Measurements from ENCODE around the gene BRF1.

The BRF1 gene

GRCh38 chr14:105211086-105211757, 89.6 kb downstream of the BRF1 start:
- Histone ChIP-seq H3K4me1 (ENCODE audit: control insufficient read depth in 2 of 2, insufficient read depth in 1 of 2, low read depth in 1 of 2, low read length in 2 of 2) (no peaks in the 10 kb centered on the region), H3K23ac (ENCODE audit: low read depth, low read length, poor library complexity) (peak overlapping the region; percentile 55), H2BK5ac (ENCODE audit: low read length) (peak overlapping the region; percentile 75), H3K14ac (ENCODE audit: low read length) (peak overlapping the region; percentile 71), H3K27ac (replicated peaks; ENCODE audit: low read length) (no peak overlapping the region), H3K79me1 (ENCODE audit: low read depth, low read length) (peaks cover 12% of the 10 kb centered on the region), H2BK15ac (ENCODE audit: low read length) (no peak overlapping the region), H2AFZ (ENCODE audit: low read length) (no peak overlapping the region), H2BK120ac (ENCODE audit: low read depth, low read length) (no peak overlapping the region), H3K4me3 (ENCODE audit: low read length in 2 of 2) (no peak overlapping the region), H3K36me3 (replicated peaks in 1 of 2; ENCODE audit: control insufficient read depth in 2 of 2, insufficient read depth in 2 of 2, low read length in 2 of 2) (peaks cover 17% of the 10 kb centered on the region in 2 donors), H2AK5ac (ENCODE audit: low read depth, low read length) (no peak overlapping the region), H4K91ac (ENCODE audit: low read depth, low read length, poor library complexity) (no peak overlapping the region), H3K4me2 (ENCODE audit: insufficient read depth, low read length, poor library complexity, severe bottlenecking) (no peak overlapping the region), H3K9ac (ENCODE audit: low read depth, low read length, poor library complexity) (peak overlapping the region; percentile 44), H4K8ac (ENCODE audit: low read depth, low read length) (no peak overlapping the region), H3K18ac (ENCODE audit: low read length) (peak overlapping the region; percentile 11), H3K27me3 (ENCODE audit: control insufficient read depth in 3 of 3, insufficient read depth in 3 of 3, low read depth in 1 of 3, low read length in 3 of 3) (no peaks in the 10 kb centered on the region), H2BK12ac (ENCODE audit: low read length) (no peak overlapping the region), H3K9me3 (replicated peaks in 1 of 2; ENCODE audit: control insufficient read depth in 2 of 2, insufficient read depth in 1 of 2, low read depth in 1 of 2, low read length in 2 of 2) (peaks cover 0 to 8% of the 10 kb centered on the region in 2 donors), H3K4ac (ENCODE audit: low read length) (no peak overlapping the region)
- no CpG with 5 or more reads among the region's 23 CpGs for WGBS, 2 donors (ENCODE audit: extremely low coverage in 2 of 2, insufficient read length in 2 of 2, insufficient replicate concordance in 1 of 2)
- no peak for DNase-seq (ENCODE audit: low spot score)

DNA sequence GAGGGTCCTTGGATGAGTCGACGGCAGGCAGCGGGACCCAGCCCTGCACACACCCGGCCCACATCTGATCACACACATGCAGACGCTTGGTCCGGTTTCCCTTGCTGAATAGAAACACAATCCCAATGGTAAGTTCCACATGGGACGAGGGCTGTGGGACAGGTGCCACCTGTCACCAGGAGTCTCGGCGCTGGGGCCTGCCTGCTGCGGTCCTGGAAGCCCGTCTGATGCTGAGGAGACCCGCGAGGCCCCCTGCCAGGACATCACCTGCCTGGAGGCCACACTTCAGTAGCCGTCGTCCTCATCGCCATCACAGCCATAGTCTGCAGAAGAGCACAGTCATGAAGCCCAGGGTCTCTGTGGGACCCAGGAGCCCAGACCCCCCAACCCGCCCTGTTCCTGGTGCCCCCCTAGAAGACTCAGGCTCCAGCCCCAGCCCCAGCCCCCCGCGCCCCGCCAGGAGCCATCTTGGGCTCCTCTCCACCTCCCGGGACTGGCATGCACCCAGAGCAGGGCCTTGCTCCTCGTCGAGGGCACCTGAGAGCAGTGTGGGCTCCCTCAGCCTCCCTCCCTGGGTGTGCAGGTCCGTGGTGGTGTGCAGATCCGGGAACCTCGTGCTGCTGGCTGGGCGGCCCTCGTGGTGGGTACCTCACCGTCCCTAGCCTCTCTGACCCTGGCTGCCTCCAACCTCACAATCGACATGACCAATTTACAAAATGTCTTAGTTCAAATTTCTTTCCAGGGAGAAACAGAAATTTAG, 90.4 kb downstream of the BRF1 start:
- Histone ChIP-seq H3K27ac (replicated peaks; ENCODE audit: low read length) (no peak overlapping the region), H3K9ac (ENCODE audit: low read depth, low read length, poor library complexity) (no peak overlapping the region), H2BK12ac (ENCODE audit: low read length) (no peak overlapping the region), H3K4ac (ENCODE audit: low read length) (no peak overlapping the region), H2BK5ac (ENCODE audit: low read length) (no peak overlapping the region), H3K36me3 (replicated peaks in 1 of 2; ENCODE audit: control insufficient read depth in 2 of 2, insufficient read depth in 2 of 2, low read length in 2 of 2) (peaks cover 13 to 16% of the 10 kb centered on the region in 2 donors), H3K27me3 (ENCODE audit: control insufficient read depth in 3 of 3, insufficient read depth in 3 of 3, low read depth in 1 of 3, low read length in 3 of 3) (no peaks in the 10 kb centered on the region), H3K23ac (ENCODE audit: low read depth, low read length, poor library complexity) (no peak overlapping the region), H2AK5ac (ENCODE audit: low read depth, low read length) (no peak overlapping the region), H3K9me3 (replicated peaks in 1 of 2; ENCODE audit: control insufficient read depth in 2 of 2, insufficient read depth in 1 of 2, low read depth in 1 of 2, low read length in 2 of 2) (peaks cover 0 to 4% of the 10 kb centered on the region in 2 donors), H2AFZ (ENCODE audit: low read length) (no peak overlapping the region), H4K91ac (ENCODE audit: low read depth, low read length, poor library complexity) (no peak overlapping the region), H3K18ac (ENCODE audit: low read length) (no peak overlapping the region), H3K4me2 (ENCODE audit: insufficient read depth, low read length, poor library complexity, severe bottlenecking) (no peak overlapping the region), H2BK15ac (ENCODE audit: low read length) (no peak overlapping the region), H4K8ac (ENCODE audit: low read depth, low read length) (no peak overlapping the region), H3K79me1 (ENCODE audit: low read depth, low read length) (peaks cover 11% of the 10 kb centered on the region), H3K4me1 (ENCODE audit: control insufficient read depth in 2 of 2, insufficient read depth in 1 of 2, low read depth in 1 of 2, low read length in 2 of 2) (no peaks in the 10 kb centered on the region), H3K14ac (ENCODE audit: low read length) (no peak overlapping the region), H2BK120ac (ENCODE audit: low read depth, low read length) (no peak overlapping the region), H3K4me3 (ENCODE audit: low read length in 2 of 2) (no peak overlapping the region)
- DNase-seq (ENCODE audit: low spot score) = no peak
- no CpG with 5 or more reads among the region's 30 CpGs for WGBS, 2 donors (ENCODE audit: extremely low coverage in 2 of 2, insufficient read length in 2 of 2, insufficient replicate concordance in 1 of 2)

DNA sequence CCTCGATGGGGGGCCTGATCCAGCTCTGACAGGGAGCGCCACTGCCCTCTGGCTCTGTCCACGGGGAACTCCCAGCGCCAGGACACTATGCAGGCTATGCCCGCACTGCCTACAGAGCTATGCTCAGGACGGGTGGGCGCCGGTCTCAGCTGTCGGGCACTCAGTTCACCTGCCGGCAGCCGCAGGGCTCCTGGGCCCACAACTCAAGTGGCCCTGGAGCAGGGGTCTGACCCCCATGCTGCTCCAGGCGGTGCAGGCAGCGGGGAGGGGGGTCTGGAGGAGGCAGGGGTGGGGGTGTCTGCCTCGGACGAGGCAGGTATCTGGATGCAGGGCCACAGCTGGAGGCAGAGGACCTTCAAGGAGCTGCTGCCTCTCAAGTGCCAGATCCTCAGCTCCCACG, 91.2 kb downstream of the BRF1 start:
- H3K9ac ChIP-seq (ENCODE audit: low read depth, low read length, poor library complexity) = no peak overlapping the region
- DNase-seq (ENCODE audit: low spot score) = no peak
- peak overlapping the region; percentile 71 for H3K14ac ChIP-seq (ENCODE audit: low read length)
- H3K9me3 ChIP-seq (replicated peaks in 1 of 2; ENCODE audit: control insufficient read depth in 2 of 2, insufficient read depth in 1 of 2, low read depth in 1 of 2, low read length in 2 of 2) = no peaks in the 10 kb centered on the region
- no peaks in the 10 kb centered on the region for H3K4me1 ChIP-seq (ENCODE audit: control insufficient read depth in 2 of 2, insufficient read depth in 1 of 2, low read depth in 1 of 2, low read length in 2 of 2)
- no peak overlapping the region for H3K27ac ChIP-seq (replicated peaks; ENCODE audit: low read length)
- peaks cover 7% of the 10 kb centered on the region for H3K79me1 ChIP-seq (ENCODE audit: low read depth, low read length)
- H3K18ac ChIP-seq (ENCODE audit: low read length) = no peak overlapping the region
- H3K23ac ChIP-seq (ENCODE audit: low read depth, low read length, poor library complexity) = no peak overlapping the region
- H2BK5ac ChIP-seq (ENCODE audit: low read length) = no peak overlapping the region
- no peak overlapping the region for H2BK120ac ChIP-seq (ENCODE audit: low read depth, low read length)
- peaks cover 7 to 16% of the 10 kb centered on the region in 2 donors for H3K36me3 ChIP-seq (replicated peaks in 1 of 2; ENCODE audit: control insufficient read depth in 2 of 2, insufficient read depth in 2 of 2, low read length in 2 of 2)
- peak overlapping the region; percentile 65 for H4K8ac ChIP-seq (ENCODE audit: low read depth, low read length)
- H2BK12ac ChIP-seq (ENCODE audit: low read length) = no peak overlapping the region
- no peak overlapping the region for H4K91ac ChIP-seq (ENCODE audit: low read depth, low read length, poor library complexity)
- no peak overlapping the region for H2BK15ac ChIP-seq (ENCODE audit: low read length)
- no peak overlapping the region for H3K4me2 ChIP-seq (ENCODE audit: insufficient read depth, low read length, poor library complexity, severe bottlenecking)
- no peak overlapping the region for H2AK5ac ChIP-seq (ENCODE audit: low read depth, low read length)
- peak overlapping the region in 1 of 2 donors; percentile 16 for H3K4me3 ChIP-seq (ENCODE audit: low read length in 2 of 2)
- no peaks in the 10 kb centered on the region for H3K27me3 ChIP-seq (ENCODE audit: control insufficient read depth in 3 of 3, insufficient read depth in 3 of 3, low read depth in 1 of 3, low read length in 3 of 3)
- no CpG with 5 or more reads among the region's 16 CpGs for WGBS, 2 donors (ENCODE audit: extremely low coverage in 2 of 2, insufficient read length in 2 of 2, insufficient replicate concordance in 1 of 2)
- H3K4ac ChIP-seq (ENCODE audit: low read length) = no peak overlapping the region
- no peak overlapping the region for H2AFZ ChIP-seq (ENCODE audit: low read length)

DNA sequence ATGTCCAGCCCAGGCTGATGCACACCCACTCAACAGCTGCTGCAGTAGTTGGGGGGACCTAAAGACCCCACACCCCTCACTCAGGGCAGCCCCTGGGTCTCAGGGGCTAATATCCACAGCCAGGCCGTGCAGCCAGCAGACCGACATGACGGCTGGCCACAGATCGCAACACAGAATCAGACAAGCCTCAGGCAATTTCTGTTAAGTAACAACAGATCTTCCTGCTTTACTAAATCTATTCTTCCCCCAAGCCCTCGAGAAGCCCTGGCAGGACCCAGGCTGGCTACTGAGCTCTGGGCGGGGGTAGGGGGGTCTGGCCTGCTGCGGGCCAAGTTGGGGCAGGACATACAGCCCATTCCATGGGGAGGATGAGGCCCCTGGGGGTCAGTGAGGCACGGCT, 91.7 kb downstream of the BRF1 start:
- H3K4ac ChIP-seq (ENCODE audit: low read length) = no peak overlapping the region
- no peak overlapping the region for H3K23ac ChIP-seq (ENCODE audit: low read depth, low read length, poor library complexity)
- H2BK12ac ChIP-seq (ENCODE audit: low read length) = no peak overlapping the region
- no peaks in the 10 kb centered on the region for H3K27me3 ChIP-seq (ENCODE audit: control insufficient read depth in 3 of 3, insufficient read depth in 3 of 3, low read depth in 1 of 3, low read length in 3 of 3)
- H3K9ac ChIP-seq (ENCODE audit: low read depth, low read length, poor library complexity) = no peak overlapping the region
- DNase-seq (ENCODE audit: low spot score) = no peak
- H2BK5ac ChIP-seq (ENCODE audit: low read length) = no peak overlapping the region
- H2AFZ ChIP-seq (ENCODE audit: low read length) = no peak overlapping the region
- no peak overlapping the region for H3K18ac ChIP-seq (ENCODE audit: low read length)
- peaks cover 7% of the 10 kb centered on the region for H3K79me1 ChIP-seq (ENCODE audit: low read depth, low read length)
- H3K27ac ChIP-seq (replicated peaks; ENCODE audit: low read length) = no peak overlapping the region
- H3K4me2 ChIP-seq (ENCODE audit: insufficient read depth, low read length, poor library complexity, severe bottlenecking) = no peak overlapping the region
- H2BK120ac ChIP-seq (ENCODE audit: low read depth, low read length) = no peak overlapping the region
- H3K4me3 ChIP-seq (ENCODE audit: low read length in 2 of 2) = no peak overlapping the region
- no peak overlapping the region for H4K91ac ChIP-seq (ENCODE audit: low read depth, low read length, poor library complexity)
- peaks cover 6 to 16% of the 10 kb centered on the region in 2 donors for H3K36me3 ChIP-seq (replicated peaks in 1 of 2; ENCODE audit: control insufficient read depth in 2 of 2, insufficient read depth in 2 of 2, low read length in 2 of 2)
- H3K9me3 ChIP-seq (replicated peaks in 1 of 2; ENCODE audit: control insufficient read depth in 2 of 2, insufficient read depth in 1 of 2, low read depth in 1 of 2, low read length in 2 of 2) = peaks cover 0 to 2% of the 10 kb centered on the region in 2 donors
- H4K8ac ChIP-seq (ENCODE audit: low read depth, low read length) = peak overlapping the region; percentile 65
- no peak overlapping the region for H2AK5ac ChIP-seq (ENCODE audit: low read depth, low read length)
- H2BK15ac ChIP-seq (ENCODE audit: low read length) = no peak overlapping the region
- H3K4me1 ChIP-seq (ENCODE audit: control insufficient read depth in 2 of 2, insufficient read depth in 1 of 2, low read depth in 1 of 2, low read length in 2 of 2) = no peaks in the 10 kb centered on the region
- peak overlapping the region; percentile 6 for H3K14ac ChIP-seq (ENCODE audit: low read length)
- no CpG with 5 or more reads among the region's 8 CpGs for WGBS, 2 donors (ENCODE audit: extremely low coverage in 2 of 2, insufficient read length in 2 of 2, insufficient replicate concordance in 1 of 2)

Data from neuronal stem cell (in vitro differentiated cells).